ENCODE results near the gene UBL4B. TPM values are rescaled to one million over a fixed set of nuclear protein-coding genes. Genes with fewer than 3 reads are reported as not detected.

Gene UBL4B
- total and polyA plus RNA-seq, 9 of the 15 experiments (the other 6 are each of a cell fraction or from before 2014, with no cell fraction given) = not detected

DNA sequence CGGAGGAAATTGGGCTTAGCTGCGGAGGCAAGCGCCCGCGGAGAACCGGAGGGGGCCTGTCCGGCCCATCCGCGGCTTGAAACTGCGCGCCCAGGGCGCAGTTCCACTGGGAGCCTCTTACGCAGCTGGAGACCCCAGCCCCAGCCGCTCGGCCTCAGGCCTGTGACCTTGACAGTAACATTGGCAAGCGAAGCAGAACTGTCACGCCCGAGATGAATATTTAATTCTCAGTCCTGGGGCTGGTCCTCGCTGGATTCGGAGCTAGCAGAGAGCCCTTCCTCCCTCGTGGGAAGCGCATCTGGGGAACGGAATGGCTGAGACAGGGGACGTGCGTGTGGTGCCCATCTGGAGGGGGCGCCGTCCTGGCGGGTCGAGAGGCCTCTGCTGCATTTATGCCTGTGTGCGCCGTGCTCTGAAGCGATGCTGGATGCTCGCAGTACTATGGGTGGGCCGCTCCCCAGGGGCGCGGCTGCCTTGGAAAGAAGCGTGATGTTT, 39.0 kb downstream of the UBL4B start:
- in situ Hi-C loops (cut with MboI) (no loop called here), intact Hi-C loops (cut with micrococcal nuclease) (no loop called here)
- no peaks in the 10 kb centered on the region for H3K9me3 ChIP-seq (replicated peaks; ENCODE audit: control insufficient read depth, insufficient read depth, low read depth, low read length)
- ChIA-PET POLR2A (no interaction called here), CTCF (ENCODE audit: low intra/inter-chr PET ratio) (no interaction called here)
- H3K4me3 ChIP-seq = no peak overlapping the region
- peaks cover 0 to 15% of the 10 kb centered on the region in 2 experiments; a peak in 1 of 5 replicates for H3K4me1 ChIP-seq (replicated peaks in 1 of 2; ENCODE audit: control insufficient read depth in 2 of 2, insufficient read depth in 2 of 2, low read length in 2 of 2)
- H3K27me3 ChIP-seq (ENCODE audit: control insufficient read depth in 2 of 2, insufficient read depth in 2 of 2, low read length in 2 of 2) = peaks cover 8 to 31% of the 10 kb centered on the region in 2 experiments; a peak in 4 of 5 replicates
- H3K79me2 ChIP-seq (ENCODE audit: control insufficient read depth, insufficient read depth, low read length) = no peaks in the 10 kb centered on the region
- TF ChIP-seq ZNF444 (CRISPR knock-in tag; IDR thresholded peaks at IDR 0.05) = no peak
- no peak for TF ChIP-seq YBX1 (IDR thresholded peaks at IDR 0.05)
- TF ChIP-seq GATAD2B (IDR thresholded peaks at IDR 0.05; ENCODE audit: borderline replicate concordance) = no peak
- no peak for TF ChIP-seq ZBTB7A (IDR thresholded peaks at IDR 0.05; ENCODE audit: borderline replicate concordance, control insufficient read depth, low read depth, low read length)
- no peak for TF ChIP-seq NFRKB (IDR thresholded peaks at IDR 0.05; ENCODE audit: low read depth)
- TF ChIP-seq, protein P1, sequence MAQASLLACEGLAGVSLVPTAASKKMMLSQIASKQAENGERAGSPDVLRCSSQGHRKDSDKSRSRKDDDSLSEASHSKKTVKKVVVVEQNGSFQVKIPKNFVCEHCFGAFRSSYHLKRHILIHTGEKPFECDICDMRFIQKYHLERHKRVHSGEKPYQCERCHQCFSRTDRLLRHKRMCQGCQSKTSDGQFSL (CRISPR knock-in tag; IDR thresholded peaks at IDR 0.05) = no peak
- TF ChIP-seq, protein P1 (tag; IDR thresholded peaks at IDR 0.05) = no peak
- no peak for TF ChIP-seq NBN (IDR thresholded peaks at IDR 0.05; ENCODE audit: low read depth)
- H3K27ac ChIP-seq (ENCODE audit: extremely low read depth, low read depth, low read length) = no peak overlapping the region
- no peak overlapping the region for H3K4me2 ChIP-seq (ENCODE audit: insufficient read depth, low read length)
- ATAC-seq (no peak), FAIRE-seq (no peak), DNase-seq (ENCODE audit: extremely low read depth in 1 of 4, low spot score in 3 of 4) (no peak)
- H3K36me3 ChIP-seq (ENCODE audit: control insufficient read depth, insufficient read depth, low read length) = no peaks in the 10 kb centered on the region
- H2AFZ ChIP-seq (ENCODE audit: low read depth, low read length) = no peak overlapping the region
- H3K9ac ChIP-seq (ENCODE audit: insufficient read depth in 1 of 2, low read depth in 2 of 2, low read length in 2 of 2) = no peak overlapping the region
- WGBS (ENCODE audit: insufficient coverage, low coverage, missing lambda C conversion rate) = 22% methylated on average over 35 of the region's 37 CpGs
- BruUV-seq (replicated peaks) = no TSS peak
- no peaks in the 10 kb centered on the region for H3K9me1 ChIP-seq (ENCODE audit: control insufficient read depth, insufficient read depth, low read length)
- H4K20me1 ChIP-seq (replicated peaks; ENCODE audit: control insufficient read depth, insufficient read depth, low read length) = 0 out of 2 replicates have a peak, but pooled peaks cover 3% of the 10 kb centered on the region
